ENCODE results near the gene NRG3.

Gene NRG3

GRCh38 chr10:81874875-81875466, at the start of gene NRG3:
NRG3 (plus strand) TSS chr10:81875194.
- no peak for DNase-seq (ENCODE audit: low read depth)

GRCh38 chr10:81828251-81828650, 46.7 kb upstream of the NRG3 start:
- DNase-seq (ENCODE audit: low read depth) = no peak

- DNase-seq (ENCODE audit: low read depth) = no peak
Measured at GRCh38 chr10:81831060-81831459, 43.9 kb upstream of the NRG3 start.

DNA sequence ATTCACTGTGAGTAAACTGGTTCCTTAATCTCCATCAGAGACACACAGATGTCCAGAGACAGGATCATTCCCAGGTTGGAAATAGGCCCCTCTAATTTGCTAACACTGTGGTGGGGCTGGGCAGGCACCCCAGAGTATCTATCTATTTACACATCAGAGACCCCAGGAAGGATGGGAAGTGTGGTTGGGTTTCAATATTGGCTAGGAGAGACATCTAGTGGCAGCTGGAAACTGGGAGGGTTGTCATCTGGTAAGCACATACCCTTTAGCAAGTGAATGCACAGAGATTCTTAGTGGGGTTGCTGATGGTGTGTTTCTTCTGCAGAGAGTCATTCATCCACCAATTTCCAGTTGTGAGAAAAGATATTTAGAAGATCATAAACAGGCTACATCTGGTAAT, 36.0 kb upstream of the NRG3 start:
- no peak for DNase-seq (ENCODE audit: low read depth)

DNA sequence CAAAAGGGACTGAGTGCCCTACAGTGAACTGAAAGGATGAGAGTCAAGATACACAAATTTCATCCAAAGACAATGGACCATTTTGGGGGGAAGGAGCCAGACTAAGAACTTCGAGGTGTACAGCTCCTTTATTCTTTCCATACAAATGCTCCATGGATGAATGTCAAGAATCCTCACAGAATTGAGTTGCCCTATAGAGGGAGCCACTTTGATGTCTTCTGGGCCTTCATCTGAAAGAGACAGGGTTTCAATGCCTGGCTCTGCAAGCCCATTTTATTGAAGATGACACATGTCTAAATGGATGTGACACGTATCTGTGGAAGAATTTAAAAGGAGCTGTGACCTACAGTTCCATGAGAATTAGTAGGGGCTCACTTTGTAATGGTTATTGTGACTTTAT, 32.0 kb upstream of the NRG3 start:
- no peak for DNase-seq (ENCODE audit: low read depth)

DNA sequence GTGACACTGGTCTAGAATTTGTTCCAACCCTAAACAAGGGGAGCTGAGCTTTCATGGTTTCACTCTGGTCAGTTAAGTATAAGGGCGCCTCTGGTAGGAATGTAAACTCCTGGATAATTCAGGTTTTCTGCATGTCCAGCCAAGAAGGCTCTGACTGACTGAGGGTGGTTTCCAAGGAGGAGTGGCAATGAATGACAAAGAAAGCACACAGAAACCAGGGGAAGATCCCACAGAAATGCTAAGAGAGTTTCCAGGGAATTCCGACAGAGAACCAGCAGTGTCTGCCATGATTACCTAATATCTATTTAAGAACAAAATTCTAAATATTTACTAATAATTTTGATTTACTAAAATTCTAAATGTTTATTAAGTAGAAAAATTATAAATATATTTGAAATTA, 27.3 kb upstream of the NRG3 start:
- no peak for DNase-seq (ENCODE audit: low read depth)

DNA sequence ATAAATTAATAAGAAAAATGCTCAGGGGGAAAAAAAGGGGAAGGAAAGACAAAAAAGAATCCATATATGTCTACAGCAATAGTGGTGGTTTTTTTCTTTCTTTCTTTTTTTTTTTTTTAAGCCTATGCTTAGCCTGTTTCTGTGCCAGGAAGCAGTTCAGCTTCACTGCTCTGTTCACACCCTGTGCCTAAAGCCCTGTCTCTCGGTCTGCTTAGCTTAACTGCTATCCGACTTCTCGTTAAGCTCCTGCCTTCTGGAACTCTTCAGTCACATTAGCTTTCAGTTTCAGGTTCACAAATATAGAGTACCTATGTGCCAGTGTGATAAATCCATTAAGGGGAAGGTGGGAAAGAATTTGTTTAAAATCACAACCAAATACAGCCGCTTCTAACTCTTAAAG, 26.5 kb upstream of the NRG3 start:
- no peak for DNase-seq (ENCODE audit: low read depth)

DNA sequence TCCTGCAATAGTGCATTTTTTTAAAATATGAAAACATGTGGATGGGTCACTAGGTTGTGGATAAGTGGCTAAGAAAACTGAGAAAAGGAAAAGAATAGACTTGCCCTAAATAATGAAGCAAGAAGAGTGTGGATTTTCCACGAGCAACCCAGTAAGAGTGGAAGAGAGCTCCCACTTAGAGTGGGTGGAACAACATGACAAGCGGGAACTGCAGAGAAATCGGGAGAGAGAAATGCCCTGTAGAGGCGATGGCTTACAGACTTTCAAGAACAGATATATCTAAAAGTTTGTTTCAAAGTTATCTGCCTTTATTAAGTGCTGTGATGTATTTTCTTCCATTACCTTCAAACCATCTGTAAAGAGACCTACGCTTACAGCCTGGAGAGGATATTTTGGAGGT, 26.1 kb upstream of the NRG3 start:
- DNase-seq (ENCODE audit: low read depth) = no peak

DNA sequence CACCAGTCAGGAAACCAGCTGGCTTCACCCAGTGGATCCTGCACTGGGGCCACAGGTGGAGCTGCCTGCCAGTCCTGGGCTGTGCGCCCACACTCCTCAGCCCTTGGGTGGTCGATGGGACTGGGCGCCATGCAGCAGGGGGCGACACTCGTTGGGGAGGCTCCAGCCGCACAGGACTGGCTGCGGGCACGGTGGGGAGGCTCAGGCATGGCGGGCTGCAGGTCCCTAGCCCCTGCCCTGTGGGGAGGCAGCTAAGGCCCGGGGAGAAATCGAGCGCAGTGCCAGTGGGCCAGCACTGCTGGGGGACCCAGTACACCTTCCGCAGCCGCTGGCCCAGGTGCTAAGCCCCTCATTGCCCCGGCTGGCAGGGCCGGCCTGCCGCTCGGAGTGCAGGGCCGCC, 12.4 kb upstream of the NRG3 start:
- no peak for DNase-seq (ENCODE audit: low read depth)

DNA sequence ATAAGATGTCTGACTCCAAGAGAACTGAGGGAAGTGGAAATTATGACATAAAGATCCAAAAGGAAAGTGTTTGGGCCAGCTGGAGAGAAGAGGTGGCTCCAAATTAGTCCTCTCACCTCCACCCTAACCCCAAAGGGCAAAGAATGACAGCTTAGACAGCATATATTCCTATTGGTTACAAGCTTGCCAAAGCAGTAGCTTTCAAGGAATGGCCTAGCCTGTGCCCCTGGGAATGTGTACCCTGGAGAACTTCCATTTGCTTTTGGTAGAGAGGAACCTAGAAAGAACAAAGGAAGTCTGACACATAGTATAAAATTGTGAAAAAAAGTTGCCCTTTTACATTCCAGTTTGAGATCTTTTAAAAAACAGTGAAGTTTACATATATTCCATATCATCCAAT, 11.2 kb upstream of the NRG3 start:
- no peak for DNase-seq (ENCODE audit: low read depth)

DNA sequence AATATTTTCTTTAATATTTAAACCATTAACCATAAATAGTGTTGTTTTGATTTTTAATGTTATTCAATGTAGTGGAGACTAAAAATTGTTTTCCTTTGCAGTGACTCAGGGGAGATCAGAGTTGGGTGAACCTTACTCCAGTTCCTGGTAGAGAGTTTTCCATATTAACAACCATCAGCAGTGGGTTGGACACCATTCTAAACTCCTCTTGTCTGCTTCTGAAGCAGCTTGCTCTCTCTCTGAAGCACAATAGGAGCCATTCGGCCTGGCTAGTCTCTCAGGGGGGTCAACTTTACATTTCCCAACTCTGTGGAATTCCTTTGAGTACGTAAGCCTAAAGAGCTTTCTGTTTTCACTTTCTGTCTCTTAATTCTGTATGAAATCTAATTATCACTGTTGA, 9.4 kb upstream of the NRG3 start:
- no peak for DNase-seq (ENCODE audit: low read depth)

GRCh38 chr10:81866753-81867152, 8.2 kb upstream of the NRG3 start:
- no peak for DNase-seq (ENCODE audit: low read depth)

DNA sequence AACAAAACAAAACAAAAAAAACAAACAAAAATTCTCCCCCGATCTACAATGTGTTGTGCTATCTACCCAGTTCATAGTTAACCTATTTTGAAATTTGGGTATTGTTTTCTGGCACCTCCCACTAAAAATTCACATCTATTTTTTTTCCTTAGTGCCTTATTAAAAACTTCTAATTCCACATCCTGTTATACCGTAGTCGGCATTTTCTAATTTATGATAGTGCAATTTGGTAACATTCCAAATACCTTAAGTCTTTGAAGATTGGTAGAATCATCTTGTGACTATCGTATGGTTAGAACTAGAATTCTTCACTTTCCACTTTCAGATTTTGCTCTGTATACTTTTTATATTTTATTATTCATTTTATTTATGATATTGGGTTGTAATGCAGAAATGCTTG, 4.5 kb upstream of the NRG3 start:
- no peak for DNase-seq (ENCODE audit: low read depth)

GRCh38 chr10:81871558-81871957, 3.4 kb upstream of the NRG3 start:
- DNase-seq (ENCODE audit: low read depth) = no peak

GRCh38 chr10:81872206-81872862, 2.7 kb upstream of the NRG3 start:
- no peak for DNase-seq (ENCODE audit: low read depth)

- DNase-seq (ENCODE audit: low read depth) = no peak
Measured at GRCh38 chr10:81873231-81873931, 1.6 kb upstream of the NRG3 start.

DNA sequence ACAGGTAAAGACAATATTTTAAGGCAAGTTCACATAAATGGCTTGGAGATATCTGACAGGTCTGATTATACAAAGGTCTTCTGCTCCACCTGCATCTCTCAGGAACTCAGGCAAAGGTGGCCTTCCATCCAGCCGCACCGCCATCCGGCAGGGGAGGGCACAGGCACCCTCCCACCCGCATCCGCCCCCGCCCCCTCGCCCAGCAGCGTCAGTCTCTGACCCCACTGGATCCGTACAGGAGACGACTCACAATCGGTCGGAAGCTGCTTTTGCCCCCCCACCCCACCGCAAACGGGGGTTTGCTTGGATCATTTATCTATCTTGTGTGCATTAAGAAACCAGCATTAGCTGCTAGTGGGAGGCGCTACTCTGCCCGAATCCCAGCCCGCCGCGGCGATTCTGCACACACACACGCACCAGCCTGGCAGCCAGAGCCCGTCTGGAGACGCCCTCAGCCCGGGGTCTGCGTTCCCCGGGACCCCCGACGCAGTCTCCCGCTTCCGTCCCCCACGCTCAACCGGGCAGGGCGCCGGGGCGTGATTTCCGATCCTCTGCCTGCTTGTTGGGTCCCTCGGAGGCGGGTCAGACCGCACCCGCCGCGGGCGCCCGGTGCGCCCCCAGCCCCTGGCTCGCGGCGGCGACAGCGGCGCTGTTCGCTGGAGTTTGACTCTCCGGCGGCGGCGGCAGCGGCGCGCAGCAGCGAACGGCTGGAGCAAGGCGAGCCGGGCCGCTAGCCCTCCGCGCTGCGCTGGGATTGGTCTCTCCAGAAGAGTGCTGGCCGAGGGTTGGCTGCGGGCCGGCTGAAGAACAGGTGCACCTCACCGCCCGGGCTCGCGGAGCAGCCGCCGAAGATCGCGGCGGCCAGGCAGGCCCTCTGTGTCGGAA, 820 bp upstream of the NRG3 start:
- DNase-seq (ENCODE audit: low read depth) = no peak

- no peak for DNase-seq (ENCODE audit: low read depth)
Measured at GRCh38 chr10:81875467-81876252, 666 bp downstream of the NRG3 start.

DNA sequence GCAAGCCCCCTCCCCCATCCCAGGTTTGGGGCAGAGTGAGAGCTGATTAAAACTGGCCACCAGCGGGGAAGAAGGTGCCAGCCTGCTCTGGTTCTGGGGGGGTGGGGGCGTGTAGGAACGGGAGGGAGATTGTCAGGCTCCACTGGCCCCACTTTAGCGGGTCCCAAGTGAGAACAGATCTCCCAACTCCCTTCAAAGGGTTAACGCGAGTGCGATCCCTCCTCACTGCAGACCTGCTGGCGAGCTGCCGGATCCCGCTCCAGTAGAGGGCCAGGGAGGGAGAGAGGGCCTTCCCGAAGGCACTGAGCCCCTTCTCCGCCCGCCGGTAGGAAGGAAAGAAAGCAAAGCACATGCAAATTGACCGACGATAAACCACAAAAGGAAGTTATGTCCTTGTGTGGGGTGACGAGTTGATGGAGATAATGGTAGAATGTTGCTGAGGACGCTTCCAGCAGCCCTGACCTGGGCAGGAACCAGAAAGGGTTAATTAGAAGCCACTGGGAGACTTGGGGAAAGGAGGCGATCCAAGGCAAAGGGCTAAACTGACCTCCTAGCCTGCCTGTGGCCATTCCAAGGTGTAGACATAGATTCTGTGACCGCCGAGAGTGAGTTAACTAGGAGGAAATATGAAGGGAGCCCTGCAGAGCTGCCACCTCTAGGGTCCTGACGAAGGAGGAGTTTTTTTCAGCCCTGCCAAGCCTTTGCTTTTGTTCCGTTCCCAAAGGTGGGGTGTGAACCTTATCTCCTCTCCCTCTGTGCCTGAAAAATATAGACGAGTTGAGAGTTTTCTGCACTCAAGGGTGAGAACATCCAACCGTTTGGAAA, 1.5 kb downstream of the NRG3 start:
- DNase-seq (ENCODE audit: low read depth) = no peak

DNA sequence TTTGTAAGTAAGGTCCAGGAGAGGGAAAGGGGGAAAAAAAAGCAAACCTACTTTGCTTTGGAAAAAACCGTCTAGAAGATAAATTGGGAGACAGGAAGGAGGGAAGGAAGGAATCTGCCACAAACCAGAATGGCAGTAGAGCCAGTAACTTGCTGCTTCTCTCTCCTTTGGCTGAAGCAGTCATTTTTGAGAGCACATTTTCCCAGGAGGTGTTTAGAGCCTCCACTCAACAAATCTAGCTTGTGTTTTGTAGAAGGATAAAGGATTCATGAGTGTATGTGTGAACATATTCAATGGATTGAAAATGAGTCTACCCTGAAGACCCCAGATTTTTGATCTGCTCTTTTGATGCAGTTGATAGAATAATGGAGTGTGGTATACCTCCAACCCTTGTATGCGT, 2.6 kb downstream of the NRG3 start:
- DNase-seq (ENCODE audit: low read depth) = no peak

- DNase-seq (ENCODE audit: low read depth) = no peak
Measured at GRCh38 chr10:81882011-81882410, 7.0 kb downstream of the NRG3 start.
